Mesothelial cell of epicardium (in vitro differentiated cells): Measurements from ENCODE around the gene TPPP. TPM values are rescaled to one million over a fixed set of nuclear protein-coding genes. Genes with fewer than 3 reads are reported as not detected.
"Not testable (repeated sequence)": the region's sequence is repeated elsewhere in the genome, so short reads cannot be mapped to it uniquely, and the experiment has no call there.

Experiments
- DNase-seq, 2 experiments: peaks; one replicate each; pipeline ENCODE4 v3.0.0; 2021; ENCODE audit warnings: low spot score in 2 of 2; ENCODE audit not compliant: unreplicated experiment in 2 of 2
- H3K27ac Mint-ChIP-seq: 2 replicates; pipeline ENCODE4 v1.8.0; 2021; ENCODE audit warnings: mixed read lengths
- H3K27me3 Mint-ChIP-seq: 2 replicates; pipeline ENCODE4 v1.8.0; 2021; ENCODE audit warnings: low read depth, mixed read lengths
- H3K36me3 Mint-ChIP-seq: 2 replicates; pipeline ENCODE4 v1.8.0; 2021; ENCODE audit warnings: mixed read lengths
- H3K4me1 Mint-ChIP-seq: 2 replicates; pipeline ENCODE4 v1.8.0; 2021; ENCODE audit warnings: mixed read lengths
- H3K4me3 Mint-ChIP-seq: 2 replicates; pipeline ENCODE4 v1.8.0; 2021; ENCODE audit warnings: mild to moderate bottlenecking, moderate library complexity, mixed read lengths
- H3K9me3 Mint-ChIP-seq: 2 replicates; pipeline ENCODE4 v1.8.0; 2021; ENCODE audit warnings: mixed read lengths
- total RNA-seq: library from RNA; stranded (reverse); gene quantifications from 3 replicates; pipeline ENCODE4 v1.2.1, GENCODE V29; 2021
- TF ChIP-seq, protein P1 (sequence below): fragments of 200-600 bp; sonication (generic); IDR thresholded peaks from one replicate; pipeline ENCODE4 v1.5.0; 2021; ENCODE audit warnings: antibody characterized with exemption; ENCODE audit not compliant: unreplicated experiment

Gene TPPP
- total RNA-seq = 0.16 to 0.24 TPM (median 0.18 TPM) in 3 replicates

- H3K27me3 Mint-ChIP-seq = peaks cover 20% of the 10 kb centered on the region
- not testable (repeated sequence) for H3K4me3 Mint-ChIP-seq, H3K4me1 Mint-ChIP-seq, H3K36me3 Mint-ChIP-seq, H3K9me3 Mint-ChIP-seq, DNase-seq, H3K27ac Mint-ChIP-seq
These were observed at the start of gene TPPP for GRCh38 chr5:693271-694041. Gene TPPP (minus strand): TSS chr5:693352. CDS start chr5:678060, 15,292 bp downstream.

DNA sequence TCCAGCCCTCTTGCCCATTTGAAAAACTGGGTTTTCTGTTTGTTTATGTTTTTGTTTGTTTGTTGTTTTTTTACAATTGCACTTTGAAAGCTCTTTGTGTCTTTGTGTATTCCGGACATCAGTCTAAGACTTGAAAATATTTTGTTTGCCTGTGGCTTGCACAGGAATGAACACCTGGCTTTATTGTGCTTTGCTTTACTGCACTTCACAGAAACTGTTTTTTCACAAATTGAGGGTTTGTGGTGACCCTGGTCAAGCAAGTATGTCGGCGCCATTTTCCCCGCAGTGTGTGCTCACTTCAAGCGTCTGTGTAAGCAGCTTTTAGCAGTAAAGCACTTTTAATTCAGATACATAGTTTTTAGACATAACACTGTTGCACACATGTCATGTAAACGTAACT is 49.1 kb upstream of the TPPP start:
- H3K36me3 Mint-ChIP-seq, H3K4me3 Mint-ChIP-seq, H3K27ac Mint-ChIP-seq, H3K4me1 Mint-ChIP-seq, H3K9me3 Mint-ChIP-seq, DNase-seq: not testable (repeated sequence)
- H3K27me3 Mint-ChIP-seq = peaks cover 21% of the 10 kb centered on the region

DNA sequence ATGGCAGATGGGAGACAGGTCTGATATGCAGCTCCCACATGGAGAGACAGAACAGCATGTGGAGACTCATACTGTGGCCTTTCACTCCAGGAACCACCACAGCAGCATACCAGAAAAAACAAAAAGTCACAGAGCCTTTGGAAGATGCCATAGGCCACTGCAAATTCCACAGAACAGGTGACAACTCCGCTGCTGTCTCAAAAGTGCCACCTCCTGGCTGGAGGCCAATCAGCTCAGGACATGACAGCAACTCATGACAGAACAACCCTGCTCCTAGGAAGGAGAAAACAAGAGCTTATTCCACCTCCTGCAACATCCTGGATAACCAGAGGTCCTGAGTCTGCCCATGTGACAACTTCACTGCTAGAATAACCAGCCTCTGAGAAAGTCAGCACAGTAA is 41.0 kb upstream of the TPPP start:
- not testable (repeated sequence) for H3K36me3 Mint-ChIP-seq, H3K4me3 Mint-ChIP-seq, H3K27ac Mint-ChIP-seq, DNase-seq, H3K4me1 Mint-ChIP-seq, H3K9me3 Mint-ChIP-seq
- H3K27me3 Mint-ChIP-seq = peaks cover 58% of the 10 kb centered on the region

- H3K4me1 Mint-ChIP-seq, DNase-seq, H3K36me3 Mint-ChIP-seq, H3K4me3 Mint-ChIP-seq, H3K27ac Mint-ChIP-seq, H3K9me3 Mint-ChIP-seq: not testable (repeated sequence)
- peaks cover 62% of the 10 kb centered on the region for H3K27me3 Mint-ChIP-seq
These were observed 39.8 kb upstream of the TPPP start for GRCh38 chr5:732754-733454.

DNA sequence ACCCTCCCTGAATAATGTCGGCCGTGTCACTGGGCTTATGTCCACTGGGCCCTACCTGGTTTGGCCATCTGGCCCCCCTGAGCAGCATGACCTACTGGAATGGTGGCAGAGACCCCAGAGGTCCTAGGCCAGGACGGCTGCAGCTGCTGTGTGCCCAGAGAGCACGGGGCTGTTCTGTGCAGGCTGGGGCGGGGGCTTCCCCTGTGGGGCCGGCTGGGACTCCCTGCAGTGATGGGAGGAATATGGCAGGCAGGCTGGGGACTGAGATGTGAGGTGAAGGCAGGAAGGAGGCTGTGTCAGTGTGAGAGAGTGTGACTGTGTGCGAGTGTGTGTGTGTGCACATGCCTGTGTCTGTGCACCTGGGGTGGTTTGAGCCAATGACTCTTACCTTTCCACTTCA is 36.1 kb upstream of the TPPP start:
- DNase-seq, H3K4me1 Mint-ChIP-seq, H3K36me3 Mint-ChIP-seq, H3K9me3 Mint-ChIP-seq, H3K4me3 Mint-ChIP-seq, H3K27ac Mint-ChIP-seq: not testable (repeated sequence)
- H3K27me3 Mint-ChIP-seq = peaks cover 57% of the 10 kb centered on the region

- H3K36me3 Mint-ChIP-seq, H3K9me3 Mint-ChIP-seq, H3K27ac Mint-ChIP-seq, DNase-seq, H3K4me1 Mint-ChIP-seq, H3K4me3 Mint-ChIP-seq: not testable (repeated sequence)
- H3K27me3 Mint-ChIP-seq = peaks cover 48% of the 10 kb centered on the region
These were observed 33.9 kb upstream of the TPPP start for GRCh38 chr5:727087-727486.

DNA sequence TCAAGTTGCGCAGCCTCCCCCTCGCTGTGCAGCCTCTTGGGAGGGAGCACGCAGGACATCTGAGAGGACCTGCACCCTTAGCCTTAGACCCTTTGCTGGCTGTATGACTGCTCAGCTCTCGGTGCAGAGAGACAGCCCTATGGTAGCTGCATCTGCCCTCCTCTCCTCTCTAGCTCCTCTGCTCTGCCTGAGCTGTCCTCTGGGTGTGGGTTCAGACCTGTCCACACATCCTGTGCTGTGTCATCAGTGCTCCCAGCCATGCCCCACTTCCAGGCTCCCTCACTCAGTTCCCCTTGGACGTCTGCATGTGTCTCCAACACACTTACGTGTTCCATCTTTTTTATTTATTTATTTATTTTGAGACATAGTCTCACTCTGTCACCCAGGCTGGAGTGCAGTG is 30.7 kb upstream of the TPPP start:
- not testable (repeated sequence) for H3K36me3 Mint-ChIP-seq, H3K27ac Mint-ChIP-seq, DNase-seq, H3K4me3 Mint-ChIP-seq, H3K4me1 Mint-ChIP-seq
- H3K9me3 Mint-ChIP-seq = peaks cover 16% of the 10 kb centered on the region
- peaks cover 51% of the 10 kb centered on the region for H3K27me3 Mint-ChIP-seq

GRCh38 chr5:723309-723708 is 30.2 kb upstream of the TPPP start:
- not testable (repeated sequence) for DNase-seq, H3K36me3 Mint-ChIP-seq, H3K4me3 Mint-ChIP-seq, H3K4me1 Mint-ChIP-seq, H3K27ac Mint-ChIP-seq
- H3K27me3 Mint-ChIP-seq = peaks cover 51% of the 10 kb centered on the region
- H3K9me3 Mint-ChIP-seq = peaks cover 20% of the 10 kb centered on the region

- H3K36me3 Mint-ChIP-seq, H3K27ac Mint-ChIP-seq, H3K4me3 Mint-ChIP-seq, DNase-seq, H3K4me1 Mint-ChIP-seq: not testable (repeated sequence)
- H3K27me3 Mint-ChIP-seq = peaks cover 65% of the 10 kb centered on the region
- peaks cover 24% of the 10 kb centered on the region for H3K9me3 Mint-ChIP-seq
These were observed 26.2 kb upstream of the TPPP start for GRCh38 chr5:719379-719778.

DNA sequence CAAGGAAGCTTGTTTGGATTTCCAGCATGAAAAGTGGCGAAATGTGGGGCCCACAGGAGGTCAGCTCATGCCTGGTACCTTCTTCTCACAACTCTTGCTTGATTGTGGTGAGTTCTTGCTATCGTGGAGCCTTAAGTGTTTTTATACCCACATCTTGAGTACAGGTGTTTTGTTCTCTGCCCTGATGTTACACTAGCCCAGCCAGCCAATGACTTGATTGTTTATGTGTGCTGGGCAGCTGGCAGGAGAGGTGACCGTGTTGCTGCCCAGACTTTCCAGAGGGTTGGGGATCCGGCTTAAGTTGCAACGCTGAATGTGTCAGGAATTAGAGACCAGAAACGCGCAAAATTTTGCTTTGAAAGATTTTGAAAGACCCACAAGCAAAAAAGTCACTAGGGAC is 24.0 kb upstream of the TPPP start:
- no peaks in the 10 kb centered on the region for H3K4me1 Mint-ChIP-seq
- H3K27ac Mint-ChIP-seq = no peak overlapping the region
- H3K27me3 Mint-ChIP-seq = peaks cover 64% of the 10 kb centered on the region
- H3K36me3 Mint-ChIP-seq = no peaks in the 10 kb centered on the region
- DNase-seq = no peak
- H3K9me3 Mint-ChIP-seq = peaks cover 24% of the 10 kb centered on the region
- H3K4me3 Mint-ChIP-seq = no peak overlapping the region
- TF ChIP-seq, protein P1, sequence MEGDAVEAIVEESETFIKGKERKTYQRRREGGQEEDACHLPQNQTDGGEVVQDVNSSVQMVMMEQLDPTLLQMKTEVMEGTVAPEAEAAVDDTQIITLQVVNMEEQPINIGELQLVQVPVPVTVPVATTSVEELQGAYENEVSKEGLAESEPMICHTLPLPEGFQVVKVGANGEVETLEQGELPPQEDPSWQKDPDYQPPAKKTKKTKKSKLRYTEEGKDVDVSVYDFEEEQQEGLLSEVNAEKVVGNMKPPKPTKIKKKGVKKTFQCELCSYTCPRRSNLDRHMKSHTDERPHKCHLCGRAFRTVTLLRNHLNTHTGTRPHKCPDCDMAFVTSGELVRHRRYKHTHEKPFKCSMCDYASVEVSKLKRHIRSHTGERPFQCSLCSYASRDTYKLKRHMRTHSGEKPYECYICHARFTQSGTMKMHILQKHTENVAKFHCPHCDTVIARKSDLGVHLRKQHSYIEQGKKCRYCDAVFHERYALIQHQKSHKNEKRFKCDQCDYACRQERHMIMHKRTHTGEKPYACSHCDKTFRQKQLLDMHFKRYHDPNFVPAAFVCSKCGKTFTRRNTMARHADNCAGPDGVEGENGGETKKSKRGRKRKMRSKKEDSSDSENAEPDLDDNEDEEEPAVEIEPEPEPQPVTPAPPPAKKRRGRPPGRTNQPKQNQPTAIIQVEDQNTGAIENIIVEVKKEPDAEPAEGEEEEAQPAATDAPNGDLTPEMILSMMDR = no peak

- not testable (repeated sequence) for H3K4me3 Mint-ChIP-seq
These were observed 23.6 kb upstream of the TPPP start for GRCh38 chr5:716740-717139.

GRCh38 chr5:715636-716035 is 22.5 kb upstream of the TPPP start:
- H3K9me3 Mint-ChIP-seq = peaks cover 20% of the 10 kb centered on the region
- H3K4me1 Mint-ChIP-seq, H3K4me3 Mint-ChIP-seq, DNase-seq, H3K27ac Mint-ChIP-seq, H3K36me3 Mint-ChIP-seq: not testable (repeated sequence)
- peaks cover 51% of the 10 kb centered on the region for H3K27me3 Mint-ChIP-seq

More at GRCh38 chr5:716740-717139, 23.6 kb upstream of the TPPP start:
- DNase-seq, H3K4me1 Mint-ChIP-seq, H3K36me3 Mint-ChIP-seq, H3K27ac Mint-ChIP-seq: not testable (repeated sequence)
- H3K9me3 Mint-ChIP-seq = peaks cover 24% of the 10 kb centered on the region
- H3K27me3 Mint-ChIP-seq = peaks cover 61% of the 10 kb centered on the region
